Thyroid gland (tissue), 4 donors: ENCODE data around the gene CNTNAP1. TPM values are rescaled to one million over a fixed set of nuclear protein-coding genes. Genes with fewer than 3 reads are reported as not detected.
A peak's percentile ranks its signal among the peaks of the same experiment; 100 is the strongest.
"Not testable (repeated sequence)": the region's sequence is repeated elsewhere in the genome, so short reads cannot be mapped to it uniquely, and the experiment has no call there.

Source experiments
- DNase-seq, 2 donors: peaks; one replicate each; pipeline ENCODE4 v3.0.0-alpha.2; 2019
- H3K27ac ChIP-seq, 3 donors: fragments of 200-600 bp; sonication (generic); 1 replicate in 2 of 3; 2 replicates in 1 of 3; pipeline ENCODE4 v1.5.1; 2016 to 2019; ENCODE audit warnings: mild to moderate bottlenecking in 1 of 3, moderate library complexity in 1 of 3
- H3K27me3 ChIP-seq: fragments of 200-600 bp; sonication (generic); one replicate; pipeline ENCODE4 v1.5.1; 2019
- H3K36me3 ChIP-seq, 2 donors: fragments of 200-600 bp; sonication (generic); one replicate each; pipeline ENCODE4 v1.5.1; 2016 to 2019
- H3K4me1 ChIP-seq, 2 donors: fragments of 200-600 bp; sonication (generic); one replicate each; pipeline ENCODE4 v1.5.1; 2017 to 2019
- H3K4me3 ChIP-seq, 3 donors: fragments of 200-600 bp; sonication (generic); replicated peaks in 1 of 3; 1 replicate in 2 of 3; 2 replicates in 1 of 3; pipeline ENCODE4 v1.5.1; 2016; ENCODE audit warnings: mild to moderate bottlenecking in 1 of 3
- H3K9me3 ChIP-seq: fragments of 200-600 bp; sonication (generic); one replicate; pipeline ENCODE4 v1.5.1; 2017
- POLR2A ChIP-seq, 2 donors: fragments of 450-650 bp; IDR thresholded peaks; one replicate each; pipeline ENCODE4 v1.6.1; 2017; ENCODE audit warnings: antibody characterized with exemption in 2 of 2, mild to moderate bottlenecking in 2 of 2, moderate library complexity in 1 of 2
- WGBS, 2 donors: methylation state at CpG; one replicate each; pipeline ENCODE4 v1.1.5; 2017; 5-methylcytosine and 5-hydroxymethylcytosine counted together
- intact Hi-C: fragments of 100-400 bp; cut with DNase I; formaldehyde crosslinking; loops from one replicate; pipeline ENCODE4 v1.15.1; 2023
- total RNA-seq, 4 donors: library from RNA; depleted of rRNA; stranded (reverse); fragments of >200 nt; gene quantifications; one replicate each; pipeline ENCODE4 v1.2.3, GENCODE V29; 2016
- TF ChIP-seq, protein P1 (sequence below), 6 experiments: fragments of 200-600 bp in 3 of 6; fragments of 450-650 bp in 3 of 6; sonication (generic) in 3 of 6; IDR thresholded peaks; one replicate each; pipeline ENCODE4 v1.5.1; 2016 to 2019; ENCODE audit warnings: antibody characterized with exemption in 6 of 6, mild to moderate bottlenecking in 2 of 6, inconsistent platforms in 1 of 6, moderate library complexity in 1 of 6

CNTNAP1 gene
- total RNA-seq, 4 donors from 2014 or later: 2.3 to 4.2 (median 2.5) TPM

DNA sequence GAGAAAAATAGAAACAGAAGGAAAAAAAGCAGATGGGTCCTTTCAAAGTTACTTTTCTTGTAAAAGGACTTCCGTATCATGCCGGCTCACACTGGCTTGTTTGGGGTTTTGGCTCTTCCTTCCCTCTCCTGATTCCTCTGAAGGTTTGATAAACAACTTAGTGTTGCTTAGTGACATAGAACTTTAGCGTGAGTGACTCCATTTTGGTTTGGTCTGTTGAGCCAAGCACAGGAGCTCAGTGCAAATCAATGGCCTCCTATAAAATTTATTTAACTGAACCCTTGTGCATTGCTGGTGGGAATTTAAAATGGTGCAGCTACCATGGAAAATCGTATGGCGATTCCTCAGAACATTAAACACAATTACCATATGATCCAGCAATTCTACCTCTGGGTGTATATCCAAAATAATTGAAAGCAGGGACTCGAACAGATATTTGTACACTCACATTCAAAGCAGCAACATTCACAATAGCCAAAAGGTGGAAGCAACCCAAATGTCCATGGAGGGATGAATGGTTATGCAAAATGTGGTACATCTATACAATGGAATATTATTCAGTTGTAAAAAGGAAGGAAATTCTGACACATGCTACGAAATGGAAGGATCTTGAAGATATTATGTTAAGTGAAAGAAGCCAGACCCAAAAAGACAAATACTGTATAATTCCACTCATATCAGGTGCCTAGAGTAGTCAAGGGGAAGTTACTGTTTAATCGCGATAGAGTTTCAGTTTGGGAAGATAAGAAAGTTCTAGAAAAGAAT, 24.3 kb upstream of the CNTNAP1 start:
- no peaks in the 10 kb centered on the region for H3K9me3 ChIP-seq
- intact Hi-C loops: no loop called here

DNA sequence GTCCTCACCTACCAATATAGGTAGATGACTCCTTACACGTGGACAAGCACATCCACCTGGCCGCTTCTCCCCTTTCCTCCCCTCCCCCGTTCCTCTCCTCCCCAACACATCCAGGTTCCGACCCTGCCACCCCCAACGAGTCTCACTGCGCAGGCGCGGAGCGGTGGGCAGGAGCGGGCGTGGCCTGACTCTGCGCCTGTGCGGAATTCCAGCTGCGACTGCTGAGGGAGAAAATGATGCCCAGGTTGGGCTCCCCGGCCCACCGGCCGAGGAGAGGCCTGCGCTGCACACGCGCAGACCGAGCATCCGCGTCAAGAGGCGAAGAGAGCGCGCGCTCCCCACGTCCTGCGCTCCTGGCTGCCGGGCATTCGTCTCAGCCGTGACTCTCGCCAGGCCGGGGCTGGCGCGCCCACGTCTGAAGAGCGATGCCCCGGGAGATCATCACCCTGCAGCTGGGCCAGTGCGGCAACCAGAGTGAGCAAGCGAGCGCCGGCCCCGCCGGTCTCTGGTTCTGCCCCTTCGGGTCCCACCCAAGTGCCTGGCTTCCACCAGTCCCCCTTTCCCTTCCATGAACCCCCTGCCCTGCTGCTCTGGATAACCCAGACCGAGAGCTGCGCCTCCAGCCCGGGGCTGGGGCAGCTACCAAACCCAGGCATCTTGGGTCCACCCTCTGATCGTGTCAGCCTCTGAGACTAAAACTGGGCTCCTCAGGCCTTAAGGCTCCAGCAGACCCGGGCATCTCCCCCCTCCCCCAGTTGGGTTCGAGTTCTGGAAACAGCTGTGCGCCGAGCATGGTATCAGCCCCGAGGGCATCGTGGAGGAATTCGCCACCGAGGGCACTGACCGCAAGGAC, 23.0 kb upstream of the CNTNAP1 start, which contains the start of gene TUBG2:
TUBG2 (plus strand) TSS at position 206 of the 853 bp plus-strand sequence; CDS start at position 426, 220 bp downstream.
- TF ChIP-seq, protein P1, sequence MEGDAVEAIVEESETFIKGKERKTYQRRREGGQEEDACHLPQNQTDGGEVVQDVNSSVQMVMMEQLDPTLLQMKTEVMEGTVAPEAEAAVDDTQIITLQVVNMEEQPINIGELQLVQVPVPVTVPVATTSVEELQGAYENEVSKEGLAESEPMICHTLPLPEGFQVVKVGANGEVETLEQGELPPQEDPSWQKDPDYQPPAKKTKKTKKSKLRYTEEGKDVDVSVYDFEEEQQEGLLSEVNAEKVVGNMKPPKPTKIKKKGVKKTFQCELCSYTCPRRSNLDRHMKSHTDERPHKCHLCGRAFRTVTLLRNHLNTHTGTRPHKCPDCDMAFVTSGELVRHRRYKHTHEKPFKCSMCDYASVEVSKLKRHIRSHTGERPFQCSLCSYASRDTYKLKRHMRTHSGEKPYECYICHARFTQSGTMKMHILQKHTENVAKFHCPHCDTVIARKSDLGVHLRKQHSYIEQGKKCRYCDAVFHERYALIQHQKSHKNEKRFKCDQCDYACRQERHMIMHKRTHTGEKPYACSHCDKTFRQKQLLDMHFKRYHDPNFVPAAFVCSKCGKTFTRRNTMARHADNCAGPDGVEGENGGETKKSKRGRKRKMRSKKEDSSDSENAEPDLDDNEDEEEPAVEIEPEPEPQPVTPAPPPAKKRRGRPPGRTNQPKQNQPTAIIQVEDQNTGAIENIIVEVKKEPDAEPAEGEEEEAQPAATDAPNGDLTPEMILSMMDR (IDR thresholded peaks at IDR 0.05): peak in 1 of 6 experiments; percentile 11
- peak in 1 of 2 donors; percentile 92 for TF ChIP-seq POLR2A (IDR thresholded peaks at IDR 0.05)

More for the DNA sequence above, 24.3 kb upstream of the CNTNAP1 start:
- Histone ChIP-seq H3K4me1 (peaks cover 10 to 15% of the 10 kb centered on the region in 2 donors), H3K27ac (no peak overlapping the region), H3K36me3 (peaks cover 0 to 5% of the 10 kb centered on the region in 2 donors), H3K27me3 (no peaks in the 10 kb centered on the region), H3K4me3 (no peak overlapping the region)
- DNase-seq: no peak
- 87 to 89% methylated on average over 9 of the region's 9 CpGs for WGBS, 2 donors
- TF ChIP-seq, protein P1 (IDR thresholded peaks at IDR 0.05): no peak
- no peak for TF ChIP-seq POLR2A (IDR thresholded peaks at IDR 0.05)

DNA sequence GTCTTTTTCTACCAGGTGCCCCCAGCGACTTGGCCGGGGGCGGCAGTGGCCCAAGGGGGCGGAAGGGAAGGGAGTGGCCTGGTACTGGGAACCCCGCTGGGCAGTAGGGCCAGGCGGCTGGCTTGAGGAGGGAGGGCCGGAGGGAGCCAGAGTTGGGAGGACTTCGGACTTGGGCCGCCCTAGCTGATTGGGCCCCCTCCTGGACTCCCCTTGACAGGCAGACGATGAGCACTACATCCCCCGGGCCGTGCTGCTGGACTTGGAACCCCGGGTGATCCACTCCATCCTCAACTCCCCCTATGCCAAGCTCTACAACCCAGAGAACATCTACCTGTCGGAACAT, 22.4 kb upstream of the CNTNAP1 start:
- H3K27me3 ChIP-seq, H3K9me3 ChIP-seq, H3K4me1 ChIP-seq, intact Hi-C loops, DNase-seq: not testable (repeated sequence)
- peak overlapping the region in 1 of 3 donors; percentile 62 for H3K4me3 ChIP-seq
- H3K27ac ChIP-seq: peak overlapping the region in 2 of 3 donors; percentile 77 to 80
- WGBS, 2 donors: 60% methylated on average over 2 of the region's 14 CpGs; no CpG with 5 or more reads in 1 of the 2 donors
- peaks cover 0 to 11% of the 10 kb centered on the region in 2 donors for H3K36me3 ChIP-seq

More for the DNA sequence above, 23.0 kb upstream of the CNTNAP1 start, which contains the start of gene TUBG2:
- H3K4me3 ChIP-seq: peak within 1 kb of the TSS; percentile 59 to 74 (median 62)
- DNase-seq: peak; percentile 93 to 94
- H3K27ac ChIP-seq: peak within 1 kb of the TSS; percentile 32 to 80 (median 77)
- no peaks in the 10 kb centered on the region for H3K27me3 ChIP-seq
- intact Hi-C loops: no loop called here
- H3K4me1 ChIP-seq: peaks cover 6 to 7% of the 10 kb centered on the region in 2 donors
- no peaks in the 10 kb centered on the region for H3K9me3 ChIP-seq
- WGBS, 2 donors: 0 to 1% methylated on average over 14 to 32 of the region's 59 CpGs
- H3K36me3 ChIP-seq: peaks cover 0 to 11% of the 10 kb centered on the region in 2 donors

DNA sequence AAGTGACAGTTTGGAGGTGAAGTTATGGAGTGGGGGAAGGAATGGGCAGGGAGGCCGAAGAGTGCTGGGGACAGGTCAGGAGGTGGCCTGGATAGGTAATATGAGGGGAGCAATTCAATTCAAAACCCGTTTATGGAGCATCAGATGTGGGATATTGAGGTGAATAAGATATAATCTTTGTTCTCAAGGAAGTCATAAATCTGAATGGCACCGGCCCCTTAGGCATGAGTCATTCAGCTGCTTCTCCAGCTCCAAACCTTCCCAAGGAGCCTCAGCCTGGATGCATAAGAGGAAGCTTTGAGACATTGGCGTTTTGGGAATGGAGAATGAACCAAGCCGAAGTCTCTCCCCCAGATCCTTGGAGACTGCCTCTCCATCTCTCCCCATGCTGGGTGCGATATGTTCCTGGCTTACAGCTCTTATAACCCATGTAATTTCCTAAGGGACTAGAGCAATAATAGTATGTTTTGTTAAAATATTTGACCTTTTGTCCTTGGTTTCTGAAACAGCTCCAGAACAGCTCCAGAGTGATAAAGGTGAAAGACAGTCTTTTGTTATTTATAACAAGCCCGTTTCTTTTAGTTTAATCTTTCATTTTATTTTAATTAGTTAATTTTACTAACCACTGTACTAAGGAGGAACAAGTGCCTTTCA, 21.5 kb upstream of the CNTNAP1 start:
- Histone ChIP-seq H3K36me3 (peaks cover 4 to 16% of the 10 kb centered on the region in 2 donors), H3K27ac (no peak overlapping the region), H3K4me1 (peaks cover 3 to 6% of the 10 kb centered on the region in 2 donors), H3K9me3 (no peaks in the 10 kb centered on the region), H3K4me3 (no peak overlapping the region), H3K27me3 (no peaks in the 10 kb centered on the region)
- 75 to 77% methylated on average over 7 of the region's 7 CpGs for WGBS, 2 donors
- intact Hi-C loops: no loop called here
- TF ChIP-seq, protein P1 (IDR thresholded peaks at IDR 0.05): no peak
- TF ChIP-seq POLR2A (IDR thresholded peaks at IDR 0.05): no peak
- DNase-seq: no peak

- TF ChIP-seq POLR2A (IDR thresholded peaks at IDR 0.05): no peak
- TF ChIP-seq, protein P1 (IDR thresholded peaks at IDR 0.05): no peak
- Histone ChIP-seq H3K4me3 (no peak overlapping the region), H3K36me3 (peaks cover 30 to 36% of the 10 kb centered on the region in 2 donors), H3K27ac (no peak overlapping the region), H3K27me3 (no peaks in the 10 kb centered on the region), H3K9me3 (no peaks in the 10 kb centered on the region), H3K4me1 (peaks cover 5 to 16% of the 10 kb centered on the region in 2 donors)
- whole genome bisulfite sequencing, 2 donors: 90% methylated on average over 14 of the region's 14 CpGs
- intact Hi-C loops: no loop called here
- no peak for DNase-seq
Measured at GRCh38 chr17:42665581-42666001, 16.7 kb upstream of the CNTNAP1 start.

- H3K27me3 ChIP-seq, DNase-seq, H3K27ac ChIP-seq, H3K4me3 ChIP-seq, intact Hi-C loops, H3K9me3 ChIP-seq: not testable (repeated sequence)
- 89% methylated on average over 9 to 13 of the region's 16 CpGs for WGBS, 2 donors
- peaks cover 5 to 16% of the 10 kb centered on the region in 2 donors for H3K4me1 ChIP-seq
- H3K36me3 ChIP-seq: peaks cover 35 to 42% of the 10 kb centered on the region in 2 donors
Measured at GRCh38 chr17:42666126-42666525, 16.2 kb upstream of the CNTNAP1 start.
